Hematopoietic multipotent progenitor cell treated with erythropoietin and hydrocortisone succinate and interleukin-3 and kit ligand, for 15 days (in vitro differentiated cells): ENCODE data around the gene GFRA4.
A peak's percentile ranks its signal among the peaks of the same experiment; 100 is the strongest.

Experiments
- DNase-seq: peaks from one replicate; pipeline ENCODE4 v3.0.0-alpha.2; 2015; ENCODE audit warnings: low spot score

GFRA4 gene

GRCh38 chr20:3674447-3674846 lies 11.2 kb upstream of the GFRA4 start:
- DNase-seq = no peak

- DNase-seq = no peak
These were observed 10.2 kb upstream of the GFRA4 start for GRCh38 chr20:3673221-3674070.

- no peak for DNase-seq
These were observed 9.5 kb upstream of the GFRA4 start for GRCh38 chr20:3672547-3673171.

GRCh38 chr20:3671986-3672546 lies 8.9 kb upstream of the GFRA4 start:
- DNase-seq = no peak

- DNase-seq = no peak
These were observed 7.7 kb upstream of the GFRA4 start for GRCh38 chr20:3670945-3671344.

GRCh38 chr20:3670511-3670910 lies 7.3 kb upstream of the GFRA4 start:
- DNase-seq = no peak

GRCh38 chr20:3669710-3670367 lies 6.6 kb upstream of the GFRA4 start:
- DNase-seq = no peak

- no peak for DNase-seq
These were observed 4.3 kb upstream of the GFRA4 start for GRCh38 chr20:3667434-3668037.

- no peak for DNase-seq
These were observed 659 bp upstream of the GFRA4 start for GRCh38 chr20:3663858-3664257.

GRCh38 chr20:3661814-3662665 lies 1.2 kb downstream of the GFRA4 start:
- DNase-seq = no peak

GRCh38 chr20:3661060-3661813 lies 2.0 kb downstream of the GFRA4 start:
- no peak for DNase-seq

GRCh38 chr20:3660262-3661059 lies 2.7 kb downstream of the GFRA4 start:
- no peak for DNase-seq

GRCh38 chr20:3659492-3660261 lies 3.5 kb downstream of the GFRA4 start:
- no peak for DNase-seq

- DNase-seq = no peak
These were observed 4.3 kb downstream of the GFRA4 start for GRCh38 chr20:3658716-3659491.

- no peak for DNase-seq
These were observed 5.0 kb downstream of the GFRA4 start for GRCh38 chr20:3658019-3658715.

GRCh38 chr20:3655131-3655405 lies 8.1 kb downstream of the GFRA4 start:
- no peak for DNase-seq

- DNase-seq = peak; percentile 14
These were observed 8.7 kb downstream of the GFRA4 start for GRCh38 chr20:3654326-3655130.
